Measurements from ENCODE around the gene LCA5L. TPM values are rescaled to one million over a fixed set of nuclear protein-coding genes. Genes with fewer than 3 reads are reported as not detected.
"Not testable (repeated sequence)": the region's sequence is repeated elsewhere in the genome, so short reads cannot be mapped to it uniquely, and the experiment has no call there.

Gene LCA5L
- total and polyA plus RNA-seq, 2 experiments from 2014 or later: 0.69 to 1.4 TPM

GRCh38 chr21:39419204-39419603, 26.4 kb downstream of the LCA5L start:
- H3K4me2 ChIP-seq: not testable (repeated sequence)

GRCh38 chr21:39406065-39406464, 39.5 kb downstream of the LCA5L start:
- H3K4me3 Mint-ChIP-seq: no peak overlapping the region

More at GRCh38 chr21:39419204-39419603, 26.4 kb downstream of the LCA5L start:
- H3K4me1 ChIP-seq (ENCODE audit: insufficient read depth); H3K4me1 Mint-ChIP-seq; H3K27ac ChIP-seq (ENCODE audit: low read depth); H3K9me3 Mint-ChIP-seq; H3K36me3 ChIP-seq (ENCODE audit: insufficient read depth); ATAC-seq; DNase-seq (ENCODE audit: low spot score); H3K36me3 Mint-ChIP-seq (ENCODE audit: low read depth); H3K27ac Mint-ChIP-seq; H3K4me3 Mint-ChIP-seq; H4K20me1 ChIP-seq (replicated peaks; ENCODE audit: insufficient read depth); H3K27me3 ChIP-seq (ENCODE audit: insufficient read depth); H3K4me3 ChIP-seq; H3K9me2 ChIP-seq (ENCODE audit: insufficient read depth); H3K27me3 Mint-ChIP-seq (ENCODE audit: insufficient read depth, low read depth, poor library complexity); H3K79me2 ChIP-seq (replicated peaks; ENCODE audit: insufficient read depth); H2AFZ ChIP-seq; H3F3A ChIP-seq (replicated peaks; ENCODE audit: low read depth): not testable (repeated sequence)

GRCh38 chr21:39400173-39400572, 45.4 kb downstream of the LCA5L start:
- H3K36me3 ChIP-seq (ENCODE audit: insufficient read depth): no peaks in the 10 kb centered on the region
- no peak overlapping the region for H3K27ac ChIP-seq (ENCODE audit: low read depth)
- no peaks in the 10 kb centered on the region for H3F3A ChIP-seq (replicated peaks; ENCODE audit: low read depth)
- H2AFZ ChIP-seq: no peak overlapping the region
- ATAC-seq: no peak
- H3K4me1 ChIP-seq (ENCODE audit: insufficient read depth): no peaks in the 10 kb centered on the region
- Mint-ChIP-seq H3K27me3 (ENCODE audit: insufficient read depth, low read depth, poor library complexity) (peaks cover 1% of the 10 kb centered on the region), H3K9me3 (no peaks in the 10 kb centered on the region; the same call in 2 of the 3 replicates), H3K4me1 (peaks cover 5% of the 10 kb centered on the region; the same call in 2 of the 3 replicates), H3K36me3 (ENCODE audit: low read depth) (peaks cover 20% of the 10 kb centered on the region; the same call in 2 of the 3 replicates), H3K4me3 (no peak overlapping the region), H3K27ac (no peak overlapping the region)
- no peaks in the 10 kb centered on the region for H3K27me3 ChIP-seq (ENCODE audit: insufficient read depth)
- no peaks in the 10 kb centered on the region for H4K20me1 ChIP-seq (replicated peaks; ENCODE audit: insufficient read depth)
- no peak overlapping the region for H3K4me3 ChIP-seq
- H3K79me2 ChIP-seq (replicated peaks; ENCODE audit: insufficient read depth): no peaks in the 10 kb centered on the region
- no peaks in the 10 kb centered on the region for H3K9me2 ChIP-seq (ENCODE audit: insufficient read depth)
- no peak overlapping the region for H3K4me2 ChIP-seq
- no peak for DNase-seq (ENCODE audit: low spot score)
- TF ChIP-seq EZH2phosphoT487 (IDR thresholded peaks at IDR 0.05; ENCODE audit: unreplicated experiment) (no peak), POLR2AphosphoS5 (IDR thresholded peaks at IDR 0.05; ENCODE audit: low read depth) (no peak), JUNB (IDR thresholded peaks at IDR 0.05; ENCODE audit: unreplicated experiment) (no peak), ETS1 (IDR thresholded peaks at IDR 0.05) (no peak), CTCF (conservative IDR thresholded peaks at IDR 0.05; ENCODE audit: low read depth in 2 of 2) (no peak), ZNF331 (CRISPR knock-in tag; IDR thresholded peaks at IDR 0.05; ENCODE audit: low read depth) (no peak), STAT1 (IDR thresholded peaks at IDR 0.05; ENCODE audit: unreplicated experiment) (no peak), REST (IDR thresholded peaks at IDR 0.05; ENCODE audit: unreplicated experiment) (no peak), NANOG (IDR thresholded peaks at IDR 0.05; ENCODE audit: borderline replicate concordance) (no peak)

More at GRCh38 chr21:39406065-39406464, 39.5 kb downstream of the LCA5L start:
- no peak overlapping the region for H3K4me3 ChIP-seq
- H3K4me2 ChIP-seq: no peak overlapping the region
- ATAC-seq (no peak), DNase-seq (ENCODE audit: low spot score) (no peak)
- H3K36me3 ChIP-seq (ENCODE audit: insufficient read depth): peaks cover 8% of the 10 kb centered on the region; the same call in 1 of the 2 replicates
- no peaks in the 10 kb centered on the region; the same call in 2 of the 3 replicates for H3K4me1 Mint-ChIP-seq
- 0 out of 2 replicates have a peak, but pooled peaks cover 3% of the 10 kb centered on the region for H3K9me2 ChIP-seq (ENCODE audit: insufficient read depth)
- H3K36me3 Mint-ChIP-seq (ENCODE audit: low read depth): peaks cover 21% of the 10 kb centered on the region
- H3K27ac ChIP-seq (ENCODE audit: low read depth): no peak overlapping the region
- no peak for TF ChIP-seq CREB1 (CRISPR knock-in tag; IDR thresholded peaks at IDR 0.05; ENCODE audit: low read depth)
- TF ChIP-seq STAT1 (IDR thresholded peaks at IDR 0.05; ENCODE audit: unreplicated experiment): no peak
- TF ChIP-seq ZNF331 (CRISPR knock-in tag; IDR thresholded peaks at IDR 0.05; ENCODE audit: low read depth): no peak
- TF ChIP-seq NANOG (IDR thresholded peaks at IDR 0.05; ENCODE audit: borderline replicate concordance): no peak
- peaks cover 4% of the 10 kb centered on the region for H3K27me3 Mint-ChIP-seq (ENCODE audit: insufficient read depth, low read depth, poor library complexity)
- no peaks in the 10 kb centered on the region for H3K79me2 ChIP-seq (replicated peaks; ENCODE audit: insufficient read depth)
- no peaks in the 10 kb centered on the region for H4K20me1 ChIP-seq (replicated peaks; ENCODE audit: insufficient read depth)
- H3K9me3 Mint-ChIP-seq: peaks cover 5% of the 10 kb centered on the region; the same call in 2 of the 3 replicates
- no peaks in the 10 kb centered on the region for H3K27me3 ChIP-seq (ENCODE audit: insufficient read depth)
- no peaks in the 10 kb centered on the region for H3K4me1 ChIP-seq (ENCODE audit: insufficient read depth)
- no peak overlapping the region for H2AFZ ChIP-seq
- no peaks in the 10 kb centered on the region for H3F3A ChIP-seq (replicated peaks; ENCODE audit: low read depth)
- H3K27ac Mint-ChIP-seq: no peak overlapping the region
